Effector CD4-positive, alpha-beta T cell (primary cell): Measurements from ENCODE around the gene PTGR2.
"Not testable (repeated sequence)": the region's sequence is repeated elsewhere in the genome, so short reads cannot be mapped to it uniquely, and the experiment has no call there.

Experiments
- DNase-seq: peaks from one replicate; pipeline ENCODE4 v3.0.0-alpha.2; 2020

The PTGR2 gene

GRCh38 chr14:73833530-73834260 lies 17.9 kb upstream of the PTGR2 start:
- DNase-seq, result no peak

GRCh38 chr14:73834261-73834625 lies 17.4 kb upstream of the PTGR2 start:
- no peak for DNase-seq

GRCh38 chr14:73838293-73839034 lies 13.2 kb upstream of the PTGR2 start:
- DNase-seq, result not testable (repeated sequence)

- DNase-seq, result no peak
These were observed 9.4 kb upstream of the PTGR2 start for GRCh38 chr14:73842201-73842600.

GRCh38 chr14:73842851-73843250 lies 8.8 kb upstream of the PTGR2 start:
- no peak for DNase-seq

- DNase-seq, result no peak
These were observed 8.3 kb upstream of the PTGR2 start for GRCh38 chr14:73843296-73843695.

- DNase-seq, result no peak
These were observed 4.7 kb upstream of the PTGR2 start for GRCh38 chr14:73846947-73847346.

GRCh38 chr14:73851000-73851399 lies 631 bp upstream of the PTGR2 start:
- no peak for DNase-seq

GRCh38 chr14:73859145-73859544 lies 7.5 kb downstream of the PTGR2 start:
- DNase-seq, result no peak

- DNase-seq, result no peak
These were observed 9.4 kb downstream of the PTGR2 start for GRCh38 chr14:73861073-73861472.

GRCh38 chr14:73862480-73862879 lies 10.8 kb downstream of the PTGR2 start:
- DNase-seq, result no peak

GRCh38 chr14:73863209-73863608 lies 11.6 kb downstream of the PTGR2 start:
- no peak for DNase-seq

- no peak for DNase-seq
These were observed 14.0 kb downstream of the PTGR2 start for GRCh38 chr14:73865534-73866113.

- not testable (repeated sequence) for DNase-seq
These were observed 18.1 kb downstream of the PTGR2 start for GRCh38 chr14:73869754-73870153.

GRCh38 chr14:73870525-73871235 lies 19.0 kb downstream of the PTGR2 start:
- no peak for DNase-seq

- DNase-seq, result no peak
These were observed 22.0 kb downstream of the PTGR2 start for GRCh38 chr14:73873660-73874059.

GRCh38 chr14:73877790-73878189 lies 26.2 kb downstream of the PTGR2 start:
- no peak for DNase-seq

GRCh38 chr14:73878436-73878835 lies 26.8 kb downstream of the PTGR2 start:
- DNase-seq, result no peak

- DNase-seq, result no peak
These were observed 27.4 kb downstream of the PTGR2 start for GRCh38 chr14:73879027-73879426.

- no peak for DNase-seq
These were observed 33.0 kb downstream of the PTGR2 start for GRCh38 chr14:73884438-73885190.

GRCh38 chr14:73886449-73887317 lies 35.1 kb downstream of the PTGR2 start, which contains the start of gene ZNF410:
TSS of gene ZNF410 (plus strand) at chr14:73886859. CDS start at chr14:73892176, 5,317 bp downstream.
- DNase-seq, result peak; percentile 79

GRCh38 chr14:73887318-73887616 lies 35.6 kb downstream of the PTGR2 start:
- no peak for DNase-seq
